Thoracic aorta (tissue), 2 donors: ENCODE measurements around the gene RNF166. TPM values are rescaled to one million over a fixed set of nuclear protein-coding genes. Genes with fewer than 3 reads are reported as not detected.
"Not testable (repeated sequence)": the region's sequence is repeated elsewhere in the genome, so short reads cannot be mapped to it uniquely, and the experiment has no call there.

Experiments used
- ATAC-seq: fragments of 150-250 bp; one replicate; pipeline ENCODE4 v1.8.0; 2017; ENCODE audit warnings: low read depth; ENCODE audit not compliant: insufficient number of reproducible peaks, low FRiP score
- DNase-seq: peaks from one replicate; pipeline ENCODE4 v3.0.0-alpha.2; 2020; ENCODE audit warnings: low spot score
- H3K27ac ChIP-seq, 2 donors: fragments of 200-600 bp; sonication (generic); 1 replicate in 1 of 2; 2 replicates in 1 of 2; pipeline ENCODE4 v1.5.1; 2016; ENCODE audit warnings: mild to moderate bottlenecking in 2 of 2, moderate library complexity in 2 of 2
- H3K27me3 ChIP-seq: fragments of 200-600 bp; sonication (generic); replicated peaks from 2 replicates; pipeline ENCODE4 v1.6.0; 2016; ENCODE audit warnings: mild to moderate bottlenecking; ENCODE audit not compliant: insufficient read depth
- H3K36me3 ChIP-seq: fragments of 200-600 bp; sonication (generic); one replicate; pipeline ENCODE4 v1.5.1; 2016
- H3K4me1 ChIP-seq, 2 donors: fragments of 200-600 bp; sonication (generic); 1 replicate in 1 of 2; 2 replicates in 1 of 2; pipeline versions ENCODE4 v1.5.1 to v1.6.0; 2016; ENCODE audit warnings: low read depth in 2 of 2, mild to moderate bottlenecking in 1 of 2; ENCODE audit not compliant: control insufficient read depth in 1 of 2
- H3K4me3 ChIP-seq: fragments of 200-600 bp; sonication (generic); 2 replicates; pipeline ENCODE4 v1.5.1; 2016; ENCODE audit warnings: mild to moderate bottlenecking
- H3K9me3 ChIP-seq: fragments of 200-600 bp; sonication (generic); 2 replicates; pipeline ENCODE4 v1.5.1; 2016
- CTCF ChIP-seq: fragments of 200-600 bp; sonication (generic); IDR thresholded peaks from one replicate; pipeline ENCODE4 v1.5.1; 2019; ENCODE audit warnings: antibody characterized with exemption
- total RNA-seq, 2 donors: library from RNA; depleted of rRNA; stranded (reverse); fragments of >200 nt; gene quantifications; one replicate each; pipeline versions ENCODE4 v1.1.0 to v1.2.3, GENCODE V29; 2016

The RNF166 gene
- total RNA-seq, 2 donors from 2014 or later = 20.7 to 36.6 TPM

DNA sequence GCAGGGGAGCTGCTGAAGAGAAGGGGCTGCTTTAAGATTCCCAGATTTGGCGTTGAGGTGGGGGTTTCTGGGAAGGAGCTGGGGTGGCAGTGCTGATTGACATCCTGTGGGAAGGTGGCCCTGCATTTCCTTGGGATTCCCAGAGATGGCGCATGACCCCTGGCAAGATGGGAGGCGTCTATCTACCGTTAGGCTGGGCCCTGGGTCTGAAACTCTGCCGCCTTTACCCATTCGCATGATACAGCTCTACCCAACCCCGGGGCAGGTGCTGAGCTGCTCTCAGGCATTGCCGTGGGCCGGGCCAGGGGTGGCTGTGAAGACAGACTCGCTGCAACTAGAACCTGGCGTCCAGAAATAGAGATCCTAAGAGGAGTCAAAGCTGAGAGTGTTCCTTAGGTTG is 33.4 kb downstream of the RNF166 start:
- H3K36me3 ChIP-seq = no peaks in the 10 kb centered on the region
- no peak overlapping the region for H3K27ac ChIP-seq
- no peak overlapping the region for H3K4me3 ChIP-seq
- ATAC-seq = no peak
- H3K9me3 ChIP-seq = no peaks in the 10 kb centered on the region
- no peaks in the 10 kb centered on the region for H3K4me1 ChIP-seq
- no peak for TF ChIP-seq CTCF
- DNase-seq = no peak
- H3K27me3 ChIP-seq = no peaks in the 10 kb centered on the region

- Histone ChIP-seq H3K27ac (no peak overlapping the region), H3K27me3 (no peaks in the 10 kb centered on the region), H3K9me3 (no peaks in the 10 kb centered on the region), H3K4me1 (no peaks in the 10 kb centered on the region), H3K36me3 (no peaks in the 10 kb centered on the region), H3K4me3 (no peak overlapping the region)
- ATAC-seq = no peak
- DNase-seq = no peak
- TF ChIP-seq CTCF = no peak
Measured at GRCh38 chr16:88671806-88672205, 34.4 kb downstream of the RNF166 start.

DNA sequence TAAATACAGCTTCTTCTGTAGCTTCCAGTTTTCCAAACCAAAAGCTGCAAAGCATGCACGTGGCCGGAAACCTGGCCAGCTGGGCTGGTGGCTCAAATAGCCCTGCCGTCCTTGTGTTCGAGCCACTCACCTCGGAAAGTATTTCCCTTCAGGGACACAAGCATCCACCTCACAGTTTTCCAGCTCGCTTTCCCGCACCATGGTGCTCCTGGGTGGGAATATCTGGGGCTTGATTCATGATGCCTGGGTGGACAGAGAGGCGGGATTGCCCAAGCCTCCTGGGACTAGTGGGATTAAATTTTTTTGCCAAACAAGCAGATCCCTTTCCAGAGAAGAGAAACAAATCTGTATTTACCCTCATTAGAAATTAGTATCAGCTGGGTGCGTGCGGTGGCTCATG is 36.2 kb downstream of the RNF166 start:
- TF ChIP-seq CTCF = no peak
- H3K27me3 ChIP-seq = no peaks in the 10 kb centered on the region
- ATAC-seq = no peak

GRCh38 chr16:88669493-88669892 is 36.7 kb downstream of the RNF166 start:
- not testable (repeated sequence) for H3K36me3 ChIP-seq, H3K27ac ChIP-seq, H3K4me1 ChIP-seq, H3K9me3 ChIP-seq, H3K4me3 ChIP-seq, H3K27me3 ChIP-seq, ATAC-seq, DNase-seq

More for the DNA sequence above, 36.2 kb downstream of the RNF166 start:
- DNase-seq = no peak
- H3K36me3 ChIP-seq = no peaks in the 10 kb centered on the region
- no peak overlapping the region for H3K4me3 ChIP-seq
- H3K27ac ChIP-seq = no peak overlapping the region
- H3K4me1 ChIP-seq = no peaks in the 10 kb centered on the region
- H3K9me3 ChIP-seq = no peaks in the 10 kb centered on the region

GRCh38 chr16:88667461-88667860 is 38.7 kb downstream of the RNF166 start:
- H3K4me3 ChIP-seq = no peak overlapping the region
- H3K4me1 ChIP-seq = peaks cover 4 to 7% of the 10 kb centered on the region in 2 donors
- no peaks in the 10 kb centered on the region for H3K27me3 ChIP-seq
- H3K36me3 ChIP-seq = no peaks in the 10 kb centered on the region
- no peak for TF ChIP-seq CTCF
- no peaks in the 10 kb centered on the region for H3K9me3 ChIP-seq
- no peak for ATAC-seq
- H3K27ac ChIP-seq = no peak overlapping the region
- DNase-seq = no peak

DNA sequence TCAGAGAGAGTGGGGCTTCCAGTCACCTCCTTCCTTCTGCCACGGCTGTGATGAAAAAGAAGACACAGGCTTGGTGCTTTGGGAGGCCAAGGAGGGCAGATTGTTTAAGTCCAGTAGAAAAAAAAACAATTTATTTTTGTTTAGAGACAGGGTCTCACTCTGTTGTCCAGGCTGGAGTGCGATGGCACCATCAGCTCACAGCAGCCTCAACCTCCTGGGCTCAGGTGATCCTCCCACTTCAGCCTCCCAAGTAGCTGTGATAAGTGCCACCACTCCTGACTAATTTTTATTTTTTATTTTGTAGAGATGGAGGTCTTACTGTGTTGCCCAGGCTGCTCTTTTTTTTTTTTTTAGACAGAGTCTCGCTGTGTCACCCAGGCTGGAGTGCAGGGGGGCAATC is 40.6 kb downstream of the RNF166 start:
- H3K4me1 ChIP-seq = peaks cover 4 to 14% of the 10 kb centered on the region in 2 donors
- no peak overlapping the region for H3K27ac ChIP-seq
- ATAC-seq (no peak), DNase-seq (no peak)
- H3K27me3 ChIP-seq = no peaks in the 10 kb centered on the region
- H3K9me3 ChIP-seq = no peaks in the 10 kb centered on the region
- H3K36me3 ChIP-seq = no peaks in the 10 kb centered on the region
- TF ChIP-seq CTCF = no peak
- no peak overlapping the region for H3K4me3 ChIP-seq
